Measurements from ENCODE around the gene TSPAN5.

- TF ChIP-seq PPARA (CRISPR knock-in tag; IDR thresholded peaks at IDR 0.05; ENCODE audit: borderline replicate concordance) (no peak), CREB5 (CRISPR knock-in tag; IDR thresholded peaks at IDR 0.05; ENCODE audit: low read depth) (no peak), TOX (CRISPR knock-in tag; IDR thresholded peaks at IDR 0.05; ENCODE audit: borderline replicate concordance) (no peak), CSDC2 (CRISPR knock-in tag; IDR thresholded peaks at IDR 0.05) (no peak), ZNF8 (CRISPR knock-in tag; IDR thresholded peaks at IDR 0.05) (no peak), OSR1 (CRISPR knock-in tag; IDR thresholded peaks at IDR 0.05) (no peak), ESRRG (CRISPR knock-in tag; IDR thresholded peaks at IDR 0.05) (no peak)
These were observed 154.3 kb downstream of the TSPAN5 start for GRCh38 chr4:98504091-98504490.

Measured in SK-N-SH treated with all-trans-retinoic acid at 6 μM for 48 hours (cell line).